ENCODE measurements around the gene ZNF747. TPM values are rescaled to one million over a fixed set of nuclear protein-coding genes. Genes with fewer than 3 reads are reported as not detected.

The ZNF747 gene
- total RNA-seq, 1 donor = 16.6 TPM

GRCh38 chr16:30565984-30566383 lies 31.3 kb upstream of the ZNF747 start:
- H3K27ac ChIP-seq (ENCODE audit: low read depth, low read length) = no peak overlapping the region
- no peaks in the 10 kb centered on the region for H4K20me1 ChIP-seq (ENCODE audit: insufficient read depth, low read length)
- DNase-seq (ENCODE audit: insufficient read length, low spot score, missing footprints) = no peak
- H3K4me2 ChIP-seq (ENCODE audit: insufficient read depth, low read length) = no peak overlapping the region
- H3K4me1 ChIP-seq (ENCODE audit: insufficient read depth, low read length) = peaks cover 12% of the 10 kb centered on the region
- no peaks in the 10 kb centered on the region for H3K9me3 ChIP-seq (ENCODE audit: low read depth, low read length)
- H3K27me3 ChIP-seq (ENCODE audit: insufficient read depth, low read length) = no peaks in the 10 kb centered on the region
- H3K36me3 ChIP-seq (ENCODE audit: insufficient read depth, low read length) = no peaks in the 10 kb centered on the region
- TF ChIP-seq, protein P1, sequence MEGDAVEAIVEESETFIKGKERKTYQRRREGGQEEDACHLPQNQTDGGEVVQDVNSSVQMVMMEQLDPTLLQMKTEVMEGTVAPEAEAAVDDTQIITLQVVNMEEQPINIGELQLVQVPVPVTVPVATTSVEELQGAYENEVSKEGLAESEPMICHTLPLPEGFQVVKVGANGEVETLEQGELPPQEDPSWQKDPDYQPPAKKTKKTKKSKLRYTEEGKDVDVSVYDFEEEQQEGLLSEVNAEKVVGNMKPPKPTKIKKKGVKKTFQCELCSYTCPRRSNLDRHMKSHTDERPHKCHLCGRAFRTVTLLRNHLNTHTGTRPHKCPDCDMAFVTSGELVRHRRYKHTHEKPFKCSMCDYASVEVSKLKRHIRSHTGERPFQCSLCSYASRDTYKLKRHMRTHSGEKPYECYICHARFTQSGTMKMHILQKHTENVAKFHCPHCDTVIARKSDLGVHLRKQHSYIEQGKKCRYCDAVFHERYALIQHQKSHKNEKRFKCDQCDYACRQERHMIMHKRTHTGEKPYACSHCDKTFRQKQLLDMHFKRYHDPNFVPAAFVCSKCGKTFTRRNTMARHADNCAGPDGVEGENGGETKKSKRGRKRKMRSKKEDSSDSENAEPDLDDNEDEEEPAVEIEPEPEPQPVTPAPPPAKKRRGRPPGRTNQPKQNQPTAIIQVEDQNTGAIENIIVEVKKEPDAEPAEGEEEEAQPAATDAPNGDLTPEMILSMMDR (IDR thresholded peaks at IDR 0.05; ENCODE audit: extremely low read depth, low read depth, low read length) = no peak
- H3K4me3 ChIP-seq (ENCODE audit: insufficient read depth, low read length) = no peak overlapping the region
- no peaks in the 10 kb centered on the region for H3K79me2 ChIP-seq (ENCODE audit: insufficient read depth, low read length)
- no peak overlapping the region for H2AFZ ChIP-seq (ENCODE audit: low read length)

DNA sequence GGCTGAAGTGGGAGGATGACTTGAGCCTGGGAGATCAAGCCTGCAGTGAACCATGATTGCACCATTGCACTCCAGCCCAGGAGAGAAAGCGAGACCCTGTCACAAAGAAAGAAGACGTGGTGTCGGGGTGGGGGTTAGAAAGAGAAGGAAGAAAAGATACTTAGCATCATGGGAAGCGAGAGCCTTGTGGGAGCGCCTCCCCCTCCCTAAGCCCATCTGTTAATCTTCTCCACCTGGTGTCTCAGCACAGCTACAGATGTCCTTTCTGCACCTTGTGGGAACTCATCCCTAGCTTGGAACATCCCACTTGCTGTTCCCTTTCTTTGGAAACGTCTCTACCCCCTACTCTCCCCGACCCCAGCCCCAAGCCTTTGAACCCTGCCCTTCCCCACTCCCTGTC lies 30.9 kb upstream of the ZNF747 start:
- no peaks in the 10 kb centered on the region for H3K79me2 ChIP-seq (ENCODE audit: insufficient read depth, low read length)
- H3K4me3 ChIP-seq (ENCODE audit: insufficient read depth, low read length) = no peak overlapping the region
- no peak for DNase-seq (ENCODE audit: insufficient read length, low spot score, missing footprints)
- H3K36me3 ChIP-seq (ENCODE audit: insufficient read depth, low read length) = no peaks in the 10 kb centered on the region
- H3K4me1 ChIP-seq (ENCODE audit: insufficient read depth, low read length) = peaks cover 9% of the 10 kb centered on the region
- H3K4me2 ChIP-seq (ENCODE audit: insufficient read depth, low read length) = no peak overlapping the region
- H2AFZ ChIP-seq (ENCODE audit: low read length) = no peak overlapping the region
- no peaks in the 10 kb centered on the region for H3K9me3 ChIP-seq (ENCODE audit: low read depth, low read length)
- no peaks in the 10 kb centered on the region for H3K27me3 ChIP-seq (ENCODE audit: insufficient read depth, low read length)
- no peaks in the 10 kb centered on the region for H4K20me1 ChIP-seq (ENCODE audit: insufficient read depth, low read length)
- TF ChIP-seq, protein P1 (IDR thresholded peaks at IDR 0.05; ENCODE audit: extremely low read depth, low read depth, low read length) = no peak
- no peak overlapping the region for H3K27ac ChIP-seq (ENCODE audit: low read depth, low read length)

DNA sequence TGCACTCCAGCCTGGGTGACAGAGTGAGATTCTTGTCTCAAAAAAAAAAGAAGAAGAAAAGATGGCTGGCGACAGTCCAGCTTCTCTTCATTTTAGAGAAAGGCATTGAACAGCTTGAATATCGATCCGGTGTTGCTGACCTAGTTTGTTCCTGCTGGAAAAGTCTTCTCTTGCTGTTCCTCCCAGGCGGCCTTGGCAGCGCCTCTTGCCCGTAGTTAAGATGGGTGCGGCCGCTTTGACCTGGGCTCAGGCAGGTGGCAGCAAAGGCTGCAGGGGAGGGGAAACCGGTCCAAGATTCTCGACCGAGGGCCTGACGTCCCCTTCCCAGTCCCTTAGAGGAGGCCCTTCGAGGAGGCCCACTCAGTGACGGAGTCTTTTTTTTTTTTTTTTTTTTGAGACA lies 27.4 kb upstream of the ZNF747 start:
- TF ChIP-seq, protein P1 (IDR thresholded peaks at IDR 0.05; ENCODE audit: extremely low read depth, low read depth, low read length) = no peak
- Histone ChIP-seq H3K36me3 (ENCODE audit: insufficient read depth, low read length) (no peaks in the 10 kb centered on the region), H3K79me2 (ENCODE audit: insufficient read depth, low read length) (peaks cover 11% of the 10 kb centered on the region), H3K4me2 (ENCODE audit: insufficient read depth, low read length) (no peak overlapping the region), H3K4me3 (ENCODE audit: insufficient read depth, low read length) (no peak overlapping the region), H3K27me3 (ENCODE audit: insufficient read depth, low read length) (no peaks in the 10 kb centered on the region), H2AFZ (ENCODE audit: low read length) (no peak overlapping the region), H4K20me1 (ENCODE audit: insufficient read depth, low read length) (no peaks in the 10 kb centered on the region), H3K4me1 (ENCODE audit: insufficient read depth, low read length) (no peaks in the 10 kb centered on the region), H3K9me3 (ENCODE audit: low read depth, low read length) (no peaks in the 10 kb centered on the region), H3K27ac (ENCODE audit: low read depth, low read length) (no peak overlapping the region)
- no peak for DNase-seq (ENCODE audit: insufficient read length, low spot score, missing footprints)

DNA sequence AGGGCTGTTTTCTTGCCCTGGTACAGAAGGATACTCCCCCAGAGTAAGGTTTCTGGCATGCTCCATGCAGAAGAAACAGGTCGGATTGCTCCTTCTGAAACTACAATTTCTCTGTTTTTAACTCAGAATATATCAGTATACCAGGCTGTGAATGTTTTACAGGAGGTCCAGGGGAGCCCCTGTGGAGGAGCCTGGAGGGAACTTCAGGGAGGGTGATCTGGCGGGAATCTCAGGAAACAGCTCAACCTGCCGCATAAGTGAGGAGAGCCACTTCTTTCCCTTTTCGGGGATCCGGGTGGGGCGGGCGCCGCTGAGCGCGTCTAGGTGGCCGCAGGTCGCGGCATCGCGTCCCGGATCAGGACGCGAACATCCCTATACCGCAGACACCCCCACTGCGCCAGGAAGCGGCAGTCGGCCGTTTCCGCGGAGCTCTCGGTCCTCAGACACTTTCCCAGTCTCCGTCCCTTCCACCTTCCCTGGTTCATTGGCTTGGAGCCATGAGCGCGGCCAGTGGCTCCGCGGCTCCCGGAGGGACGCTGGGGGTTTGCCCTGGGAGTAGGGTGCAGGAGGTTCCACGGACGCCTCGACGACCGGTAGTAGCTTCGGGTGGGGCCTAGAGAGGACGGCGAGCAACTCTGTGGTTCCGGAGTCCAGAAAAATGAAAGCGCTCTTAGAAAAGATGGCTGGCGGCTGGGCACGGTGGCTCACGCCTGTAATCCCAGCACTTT lies 26.6 kb upstream of the ZNF747 start:
- Histone ChIP-seq H3K9me3 (ENCODE audit: low read depth, low read length) (no peaks in the 10 kb centered on the region), H3K36me3 (ENCODE audit: insufficient read depth, low read length) (no peaks in the 10 kb centered on the region), H2AFZ (ENCODE audit: low read length) (peak overlapping the region; percentile 93), H3K4me1 (ENCODE audit: insufficient read depth, low read length) (no peaks in the 10 kb centered on the region), H3K4me3 (ENCODE audit: insufficient read depth, low read length) (peak overlapping the region; percentile 72), H3K79me2 (ENCODE audit: insufficient read depth, low read length) (peaks cover 14% of the 10 kb centered on the region), H3K27me3 (ENCODE audit: insufficient read depth, low read length) (no peaks in the 10 kb centered on the region), H3K4me2 (ENCODE audit: insufficient read depth, low read length) (peak overlapping the region; percentile 49), H4K20me1 (ENCODE audit: insufficient read depth, low read length) (no peaks in the 10 kb centered on the region), H3K27ac (ENCODE audit: low read depth, low read length) (no peak overlapping the region)
- TF ChIP-seq, protein P1 (IDR thresholded peaks at IDR 0.05; ENCODE audit: extremely low read depth, low read depth, low read length) = no peak
- peak; percentile 86 for DNase-seq (ENCODE audit: insufficient read length, low spot score, missing footprints)
